GM10248 (cell line): ENCODE data around the gene CDK18.

Source experiments
- CTCF ChIA-PET: fragments of 300-600 bp; sonication (Branson Sonifier 250); formaldehyde crosslinking; extraction: SDS; loops from one replicate; lab custom pipeline; 2021; ENCODE audit warnings: antibody characterized with exemption; lab: Yijun Ruan, JAX
- POLR2A ChIA-PET: fragments of 350-650 bp; sonication (Branson Sonifier 250); formaldehyde crosslinking; extraction: SDS; loops from one replicate; lab custom pipeline; 2020; ENCODE audit warnings: antibody characterized with exemption; lab: Yijun Ruan, JAX
- DNase-seq: peaks from one replicate; pipeline ENCODE4 v3.0.0; 2012; ENCODE audit errors: extremely low spot score
- CTCF ChIP-seq: IDR thresholded peaks from 2 replicates; pipeline ENCODE4 v1.5.1; 2012; ENCODE audit warnings: mild to moderate bottlenecking, low read depth; ENCODE audit errors: extremely low read depth, missing control alignments, control extremely low read depth

CDK18 gene

GRCh38 chr1:205531191-205532025 lies 26.9 kb downstream of the CDK18 start:
- CTCF ChIA-PET: interaction anchor here (0.9 to 13.6 kb wide), 5 partner anchors 14 to 179 kb away, joined by 3 to 247 read pairs (median 6); no protein-coding TSS in a partner anchor
- TF ChIP-seq CTCF: no peak
- DNase-seq: no peak
- POLR2A ChIA-PET: no interaction called here

- ChIA-PET POLR2A (no interaction called here), CTCF (interaction anchor here (0.9 to 13.6 kb wide), 4 partner anchors 8 to 178 kb away, joined by 3 to 247 read pairs (median 24); no protein-coding TSS in a partner anchor)
- no peak for DNase-seq
- TF ChIP-seq CTCF: no peak
Observed at GRCh38 chr1:205532026-205532898, 27.8 kb downstream of the CDK18 start.

GRCh38 chr1:205532996-205533735 lies 28.7 kb downstream of the CDK18 start:
- TF ChIP-seq CTCF: no peak
- ChIA-PET CTCF (interaction anchor here (3.6 to 13.6 kb wide), 2 partner anchors 9 to 124 kb away, joined by 24 to 247 read pairs; no protein-coding TSS in a partner anchor), POLR2A (no interaction called here)
- no peak for DNase-seq

GRCh38 chr1:205533748-205534443 lies 29.4 kb downstream of the CDK18 start:
- POLR2A ChIA-PET: no interaction called here
- TF ChIP-seq CTCF: no peak
- DNase-seq: no peak
- CTCF ChIA-PET: interaction anchor here (1.1 to 13.6 kb wide), 7 partner anchors 10 to 176 kb away, joined by 3 to 247 read pairs (median 3); no protein-coding TSS in a partner anchor

- ChIA-PET POLR2A (no interaction called here), CTCF (interaction anchor here (1.1 to 3.6 kb wide), 6 partner anchors 11 to 176 kb away, joined by 3 to 24 read pairs (median 3); no protein-coding TSS in a partner anchor)
- no peak for DNase-seq
- TF ChIP-seq CTCF: no peak
Observed at GRCh38 chr1:205534444-205534985, 30.0 kb downstream of the CDK18 start.
